Measurements from ENCODE around the gene CRIM1. TPM values are rescaled to one million over a fixed set of nuclear protein-coding genes. Genes with fewer than 3 reads are reported as not detected.
A peak's percentile ranks its signal among the peaks of the same experiment; 100 is the strongest.

CRIM1 gene
- total and polyA plus RNA-seq, 2 experiments from 2014 or later, result 10.5 to 36.4 TPM

GRCh38 chr2:36408198-36408703, 52.7 kb downstream of the CRIM1 start:
- Histone ChIP-seq H3K4me2 (peak overlapping the region; percentile 35), H3K9me2 (ENCODE audit: insufficient read depth) (no peaks in the 10 kb centered on the region), H3F3A (replicated peaks; ENCODE audit: low read depth) (no peaks in the 10 kb centered on the region), H3K4me1 (ENCODE audit: insufficient read depth) (peaks cover 92% of the 10 kb centered on the region), H2AFZ (no peak overlapping the region), H3K4me3 (no peak overlapping the region), H3K79me2 (replicated peaks; ENCODE audit: insufficient read depth) (peaks cover 95% of the 10 kb centered on the region), H3K36me3 (ENCODE audit: insufficient read depth) (no peaks in the 10 kb centered on the region), H3K27me3 (ENCODE audit: insufficient read depth) (no peaks in the 10 kb centered on the region), H4K20me1 (replicated peaks; ENCODE audit: insufficient read depth) (peaks cover 9% of the 10 kb centered on the region), H3K27ac (ENCODE audit: low read depth) (peak overlapping the region; percentile 52)
- ATAC-seq (peak; percentile 90), DNase-seq (ENCODE audit: low spot score) (peak; percentile 67)
- H3K27me3 Mint-ChIP-seq (ENCODE audit: insufficient read depth, low read depth, poor library complexity), result no peaks in the 10 kb centered on the region
- no peak overlapping the region for H3K4me3 Mint-ChIP-seq
- TF ChIP-seq ZNF462 (CRISPR knock-in tag; IDR thresholded peaks at IDR 0.05) (0 out of 2 replicates have a peak, but pooled peaks have one; percentile 15), EZH2phosphoT487 (IDR thresholded peaks at IDR 0.05; ENCODE audit: unreplicated experiment) (no peak)
- H3K27ac Mint-ChIP-seq, result 0 out of 2 replicates have a peak overlapping the region, but pooled peaks have one; percentile 21
- peaks cover 69% of the 10 kb centered on the region for H3K4me1 Mint-ChIP-seq
- no peaks in the 10 kb centered on the region for H3K36me3 Mint-ChIP-seq (ENCODE audit: low read depth)
- H3K9me3 Mint-ChIP-seq, result no peaks in the 10 kb centered on the region

GRCh38 chr2:36409335-36409734, 53.8 kb downstream of the CRIM1 start:
- Histone ChIP-seq H3K4me1 (ENCODE audit: insufficient read depth) (peaks cover 86% of the 10 kb centered on the region), H3K4me3 (no peak overlapping the region), H3K9me2 (ENCODE audit: insufficient read depth) (no peaks in the 10 kb centered on the region), H3K27me3 (ENCODE audit: insufficient read depth) (no peaks in the 10 kb centered on the region), H3K27ac (ENCODE audit: low read depth) (no peak overlapping the region), H3K4me2 (no peak overlapping the region), H2AFZ (no peak overlapping the region), H3K79me2 (replicated peaks; ENCODE audit: insufficient read depth) (peaks cover 95% of the 10 kb centered on the region), H3K36me3 (ENCODE audit: insufficient read depth) (no peaks in the 10 kb centered on the region), H3F3A (replicated peaks; ENCODE audit: low read depth) (no peaks in the 10 kb centered on the region), H4K20me1 (replicated peaks; ENCODE audit: insufficient read depth) (peaks cover 13% of the 10 kb centered on the region)
- peaks cover 76% of the 10 kb centered on the region for H3K4me1 Mint-ChIP-seq
- DNase-seq (ENCODE audit: low spot score) (no peak), ATAC-seq (no peak)
- no peaks in the 10 kb centered on the region for H3K36me3 Mint-ChIP-seq (ENCODE audit: low read depth)
- H3K27me3 Mint-ChIP-seq (ENCODE audit: insufficient read depth, low read depth, poor library complexity), result no peaks in the 10 kb centered on the region
- no peaks in the 10 kb centered on the region for H3K9me3 Mint-ChIP-seq
- no peak overlapping the region for H3K4me3 Mint-ChIP-seq
- no peak for TF ChIP-seq EZH2phosphoT487 (IDR thresholded peaks at IDR 0.05; ENCODE audit: unreplicated experiment)
- no peak for TF ChIP-seq CREB1 (CRISPR knock-in tag; IDR thresholded peaks at IDR 0.05; ENCODE audit: low read depth)
- TF ChIP-seq STAT1 (IDR thresholded peaks at IDR 0.05; ENCODE audit: unreplicated experiment), result no peak
- H3K27ac Mint-ChIP-seq, result no peak overlapping the region; the same call in 1 of the 2 replicates
